ENCODE measurements around the gene ZSCAN5C. TPM values are rescaled to one million over a fixed set of nuclear protein-coding genes. Genes with fewer than 3 reads are reported as not detected.

The ZSCAN5C gene
- total and polyA plus RNA-seq, 2 of the 8 experiments (the other 6 are each of a cell fraction or from before 2014, with no cell fraction given) = not detected

DNA sequence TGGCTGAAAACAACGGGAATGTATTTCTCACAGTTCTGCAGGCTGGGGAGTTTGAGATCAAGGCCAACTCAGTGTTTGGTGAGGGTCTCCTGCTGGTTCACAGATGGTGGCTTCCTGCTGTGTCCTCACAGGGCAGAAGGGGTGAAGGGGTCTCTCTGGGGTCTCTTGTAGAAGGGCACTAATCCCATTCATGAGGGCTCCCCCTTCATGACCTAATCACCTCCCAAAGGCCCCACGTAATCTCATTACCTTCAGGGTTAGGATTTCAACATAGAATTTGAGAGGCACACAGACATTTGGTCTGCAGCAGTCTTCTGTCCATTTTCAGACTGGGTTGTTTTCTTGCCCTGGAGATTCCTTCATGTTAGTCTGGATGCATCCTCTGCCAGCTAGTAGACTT is 49.4 kb upstream of the ZSCAN5C start:
- Histone ChIP-seq H2AFZ (ENCODE audit: low read length) (no peak overlapping the region), H4K91ac (replicated peaks; ENCODE audit: insufficient read length, low read length) (no peak overlapping the region), H3K4me2 (ENCODE audit: insufficient read depth in 1 of 2, low read depth in 2 of 2, low read length in 2 of 2) (peak overlapping the region; percentile 51; a peak in 2 of 4 replicates), H2BK12ac (ENCODE audit: low read depth, low read length) (no peak overlapping the region), H3K79me1 (ENCODE audit: low read depth, low read length) (peaks cover 11% of the 10 kb centered on the region), H3K79me2 (ENCODE audit: control insufficient read depth in 1 of 2, insufficient read depth in 2 of 2, low read length in 2 of 2) (peaks cover 0 to 13% of the 10 kb centered on the region in 2 experiments; a peak in 2 of 4 replicates), H3K9ac (replicated peaks in 1 of 4; ENCODE audit: extremely low read depth in 1 of 4, low read depth in 3 of 4, low read length in 3 of 4) (no peak overlapping the region), H3K4me1 (replicated peaks in 1 of 4; ENCODE audit: control insufficient read depth in 3 of 4, insufficient read depth in 4 of 4, low read length in 3 of 4) (peaks cover 5 to 10% (median 8%) of the 10 kb centered on the region in 4 experiments), H3K18ac (ENCODE audit: extremely low read depth, low read length) (no peak overlapping the region), H4K20me1 (replicated peaks in 1 of 2; ENCODE audit: control insufficient read depth in 1 of 2, insufficient read depth in 2 of 2, low read length in 2 of 2) (peaks cover 3 to 9% of the 10 kb centered on the region in 2 experiments), H2BK20ac (ENCODE audit: low read length) (no peak overlapping the region), H2AK5ac (ENCODE audit: low read depth, low read length) (no peak overlapping the region), H3K14ac (ENCODE audit: insufficient read length) (no peak overlapping the region), H3K9me3 (ENCODE audit: insufficient read depth in 2 of 2, low read depth in 1 of 2, low read length in 1 of 2) (no peaks in the 10 kb centered on the region), H3K4ac (replicated peaks; ENCODE audit: insufficient read length, low read depth, low read length) (no peak overlapping the region), H3K23me2 (ENCODE audit: low read depth, low read length) (no peaks in the 10 kb centered on the region), H4K5ac (ENCODE audit: insufficient read length, low read depth, low read length) (no peak overlapping the region), H2BK5ac (ENCODE audit: low read depth, low read length) (no peak overlapping the region), H3K27ac (ENCODE audit: low read depth, low read length) (no peak overlapping the region), H2BK120ac (replicated peaks; ENCODE audit: low read depth, low read length) (no peak overlapping the region), H2BK15ac (ENCODE audit: low read length) (no peak overlapping the region), H3K36me3 (ENCODE audit: control insufficient read depth in 2 of 4, insufficient read depth in 4 of 4, low read length in 3 of 4) (peaks cover 6 to 23% (median 9%) of the 10 kb centered on the region in 4 experiments; a peak in 5 of 8 replicates), H4K8ac (ENCODE audit: extremely low read depth, insufficient read depth, low read length) (no peak overlapping the region), H3K56ac (replicated peaks; ENCODE audit: insufficient read length, low read depth, low read length) (no peak overlapping the region), H3K23ac (ENCODE audit: insufficient read length) (no peak overlapping the region), H3K27me3 (replicated peaks in 1 of 4; ENCODE audit: control insufficient read depth in 3 of 4, extremely low read depth in 1 of 4, insufficient read depth in 3 of 4, low read length in 3 of 4) (no peaks in the 10 kb centered on the region), H3K4me3 (ENCODE audit: extremely low read depth in 1 of 4, insufficient read depth in 2 of 4, low read depth in 3 of 4, low read length in 4 of 4) (no peak overlapping the region)
- DNase-seq (ENCODE audit: low read depth in 1 of 2, low spot score in 2 of 2) (no peak), FAIRE-seq (no peak)
- no peak for TF ChIP-seq EP300 (IDR thresholded peaks at IDR 0.05; ENCODE audit: borderline replicate concordance in 1 of 2, low read depth in 2 of 2, low read length in 2 of 2)
- no peak for TF ChIP-seq BACH1 (IDR thresholded peaks at IDR 0.05; ENCODE audit: low read length)
- TF ChIP-seq RAD21 (IDR thresholded peaks at IDR 0.05 in 1 of 2, conservative IDR thresholded peaks at IDR 0.05 in 1 of 2; ENCODE audit: low read depth in 2 of 2, low read length in 2 of 2) = no peak
- TF ChIP-seq MAFK (IDR thresholded peaks at IDR 0.05; ENCODE audit: low read depth, low read length) = no peak
- TF ChIP-seq HDAC6 (IDR thresholded peaks at IDR 0.05; ENCODE audit: low read depth, low read length) = no peak
- TF ChIP-seq TAF7 (optimal IDR thresholded peaks at IDR 0.05; ENCODE audit: borderline replicate concordance, low read depth, low read length) = no peak
- TF ChIP-seq SRF (IDR thresholded peaks at IDR 0.05; ENCODE audit: low read depth, low read length) = no peak
- TF ChIP-seq EGR1 (IDR thresholded peaks at IDR 0.05; ENCODE audit: borderline replicate concordance, low read depth, low read length) = no peak
- TF ChIP-seq GTF2F1 (IDR thresholded peaks at IDR 0.05; ENCODE audit: borderline replicate concordance, low read depth, low read length) = no peak
- WGBS, 2 experiments (ENCODE audit: extremely low coverage in 1 of 2, insufficient coverage in 1 of 2, insufficient read length in 1 of 2, insufficient replicate concordance in 2 of 2, low coverage in 1 of 2, low lambda C conversion rate in 2 of 2, missing lambda C conversion rate in 1 of 2) = 94% methylated on average over 2 of the region's 2 CpGs; no CpG with 5 or more reads in 1 of the 2 experiments
- CTCF ChIA-PET (ENCODE audit: partially characterized antibody) = interaction anchor here (0.8 to 7.9 kb wide), 13 partner anchors 9 to 157 kb away, joined by 3 to 137 read pairs (median 9); partner anchors contain the start of genes GALP and ZNF444
- POLR2A ChIA-PET (ENCODE audit: partially characterized antibody) = interaction anchor here (0.7 to 3.5 kb wide), 4 partner anchors 9 to 35 kb away, joined by 3 to 21 read pairs (median 4); partner anchors contain the start of gene ZNF444

All from H1 (cell line).